Large intestine (tissue), 3 donors: ENCODE results near the gene FRY. TPM values are rescaled to one million over a fixed set of nuclear protein-coding genes. Genes with fewer than 3 reads are reported as not detected.

Experiments used
- DNase-seq, 2 donors: peaks; one replicate each; pipeline versions ENCODE4 v3.0.0 to v3.0.0-alpha.2; 2013
- H3K27ac ChIP-seq: one replicate; pipeline ENCODE4 v1.5.1; 2013; ENCODE audit warnings: low read length
- H3K27me3 ChIP-seq: 2 replicates; pipeline ENCODE4 v1.6.1; 2013; ENCODE audit warnings: low read length; ENCODE audit not compliant: control insufficient read depth, insufficient read depth
- H3K36me3 ChIP-seq: 2 replicates; pipeline ENCODE4 v1.6.1; 2013; ENCODE audit warnings: low read length; ENCODE audit not compliant: control insufficient read depth, insufficient read depth
- H3K4me1 ChIP-seq: one replicate; pipeline ENCODE4 v1.6.1; 2013; ENCODE audit warnings: low read length; ENCODE audit not compliant: control insufficient read depth, insufficient read depth
- H3K4me3 ChIP-seq: one replicate; pipeline ENCODE4 v1.5.1; 2013; ENCODE audit warnings: low read length
- H3K9me3 ChIP-seq: one replicate; pipeline ENCODE4 v1.6.1; 2013; ENCODE audit warnings: mild to moderate bottlenecking, low read depth, low read length, moderate library complexity; ENCODE audit not compliant: control insufficient read depth
- whole genome bisulfite sequencing: methylation state at CpG from one replicate; pipeline ENCODE4 v1.1.5; 2013; ENCODE audit warnings: low lambda C conversion rate; ENCODE audit not compliant: insufficient coverage; 5-methylcytosine and 5-hydroxymethylcytosine counted together
- polyA plus RNA-seq: library from polyadenylated mRNA; unstranded; fragments of 120-200 nt; gene quantifications from one replicate; pipeline ENCODE4 v1.2.1, GENCODE V29; 2013

FRY gene
- polyA plus RNA-seq, 1 donor: 12.4 TPM

DNA sequence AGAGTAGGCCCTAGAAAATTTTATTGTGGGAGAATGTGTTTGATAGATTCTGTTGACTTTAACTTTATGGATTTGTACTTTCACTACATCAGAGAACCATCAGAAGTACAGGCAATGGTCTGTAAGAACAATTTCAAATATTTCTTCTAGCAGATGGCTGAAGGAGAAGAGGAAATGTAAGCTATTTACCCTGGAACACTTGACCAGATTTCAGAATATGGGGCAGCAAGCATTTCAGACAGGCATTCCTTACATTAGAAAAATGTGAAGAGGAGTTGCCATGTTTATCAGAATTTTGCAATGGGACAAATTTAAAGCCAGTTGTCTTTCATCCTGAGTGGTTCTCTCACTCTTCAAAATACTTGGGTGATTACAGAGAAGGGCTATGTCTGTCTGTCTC is 7.5 kb downstream of the FRY start:
- Histone ChIP-seq H3K27ac (no peak overlapping the region), H3K4me3 (no peak overlapping the region), H3K9me3 (no peaks in the 10 kb centered on the region), H3K36me3 (no peaks in the 10 kb centered on the region), H3K4me1 (peaks cover 7% of the 10 kb centered on the region), H3K27me3 (no peaks in the 10 kb centered on the region)
- no peak for DNase-seq

GRCh38 chr13:32039528-32039927 is 8.0 kb downstream of the FRY start:
- Histone ChIP-seq H3K4me3 (no peak overlapping the region), H3K4me1 (peaks cover 7% of the 10 kb centered on the region), H3K9me3 (no peaks in the 10 kb centered on the region), H3K27ac (no peak overlapping the region), H3K27me3 (no peaks in the 10 kb centered on the region), H3K36me3 (no peaks in the 10 kb centered on the region)
- DNase-seq: no peak
- no CpG with 5 or more reads among the region's 1 CpG for WGBS

DNA sequence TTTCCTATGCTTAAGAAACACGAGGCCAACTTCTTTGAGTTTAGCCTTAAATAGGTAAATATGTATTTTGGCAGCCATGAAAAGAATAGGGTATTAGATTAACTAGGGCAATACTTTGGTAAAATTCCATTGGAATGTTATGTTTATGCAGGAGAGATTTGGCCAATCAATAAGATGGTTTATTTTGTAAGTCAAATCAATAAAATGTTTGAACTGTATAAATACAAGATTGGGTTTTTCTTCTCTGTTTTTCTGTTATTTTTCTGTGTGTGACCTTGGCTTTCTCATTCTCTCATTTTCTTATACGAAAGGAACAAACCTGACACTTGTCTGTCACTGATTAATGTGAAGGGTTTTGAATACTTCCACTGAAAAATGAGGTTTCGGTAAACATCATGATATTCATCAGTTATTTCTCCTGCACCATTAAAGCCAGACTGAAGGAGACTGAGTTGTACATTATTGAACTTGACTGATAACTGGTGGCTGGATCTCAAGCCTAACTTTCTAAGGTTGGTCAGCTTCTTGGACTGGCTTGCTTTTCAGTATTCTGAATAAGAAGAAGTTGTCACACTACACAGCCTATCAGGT is 8.6 kb downstream of the FRY start:
- H3K4me1 ChIP-seq: peaks cover 7% of the 10 kb centered on the region
- no peak overlapping the region for H3K27ac ChIP-seq

DNA sequence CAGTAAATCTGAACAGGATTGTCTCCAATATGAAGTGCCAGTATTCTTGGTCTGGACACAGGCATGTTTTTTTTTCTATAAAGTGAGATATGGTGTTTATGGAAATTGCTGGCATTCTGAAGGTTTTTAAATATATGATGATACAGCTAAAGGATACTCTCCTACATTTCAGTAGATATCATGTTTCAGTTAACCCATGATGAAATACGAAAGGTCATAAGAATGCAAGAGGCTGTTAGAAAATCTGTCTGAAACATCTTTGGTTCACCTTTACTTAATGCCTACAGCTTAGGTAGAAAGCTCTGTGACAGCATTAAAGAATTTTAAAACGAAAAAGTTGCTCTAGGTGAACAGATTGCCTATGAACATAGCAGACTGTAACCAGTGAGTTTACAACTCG is 9.1 kb downstream of the FRY start:
- H3K27ac ChIP-seq: no peak overlapping the region
- no peak for DNase-seq
- 70% methylated on average over 2 of the region's 3 CpGs for WGBS
- peaks cover 6% of the 10 kb centered on the region for H3K4me1 ChIP-seq
- H3K36me3 ChIP-seq: no peaks in the 10 kb centered on the region
- H3K4me3 ChIP-seq: no peak overlapping the region
- no peaks in the 10 kb centered on the region for H3K27me3 ChIP-seq
- no peaks in the 10 kb centered on the region for H3K9me3 ChIP-seq

More for the DNA sequence above, 8.6 kb downstream of the FRY start:
- no peak for DNase-seq
- no peaks in the 10 kb centered on the region for H3K27me3 ChIP-seq
- no peaks in the 10 kb centered on the region for H3K36me3 ChIP-seq
- H3K9me3 ChIP-seq: no peaks in the 10 kb centered on the region
- no peak overlapping the region for H3K4me3 ChIP-seq
- WGBS: 83% methylated on average over 1 of the region's 3 CpGs

- no CpG with 5 or more reads among the region's 5 CpGs for WGBS
Observed at GRCh38 chr13:32041429-32041828, 9.9 kb downstream of the FRY start.

GRCh38 chr13:32042551-32042950 is 11.0 kb downstream of the FRY start:
- no peak overlapping the region for H3K27ac ChIP-seq
- H3K36me3 ChIP-seq: no peaks in the 10 kb centered on the region
- no peaks in the 10 kb centered on the region for H3K27me3 ChIP-seq
- H3K4me3 ChIP-seq: no peak overlapping the region
- no peaks in the 10 kb centered on the region for H3K9me3 ChIP-seq
- H3K4me1 ChIP-seq: peaks cover 9% of the 10 kb centered on the region
- DNase-seq: no peak

More at GRCh38 chr13:32041429-32041828, 9.9 kb downstream of the FRY start:
- no peak overlapping the region for H3K4me3 ChIP-seq
- H3K9me3 ChIP-seq: no peaks in the 10 kb centered on the region
- no peaks in the 10 kb centered on the region for H3K36me3 ChIP-seq
- no peak overlapping the region for H3K27ac ChIP-seq
- no peaks in the 10 kb centered on the region for H3K27me3 ChIP-seq
- DNase-seq: no peak
- peaks cover 13% of the 10 kb centered on the region for H3K4me1 ChIP-seq

DNA sequence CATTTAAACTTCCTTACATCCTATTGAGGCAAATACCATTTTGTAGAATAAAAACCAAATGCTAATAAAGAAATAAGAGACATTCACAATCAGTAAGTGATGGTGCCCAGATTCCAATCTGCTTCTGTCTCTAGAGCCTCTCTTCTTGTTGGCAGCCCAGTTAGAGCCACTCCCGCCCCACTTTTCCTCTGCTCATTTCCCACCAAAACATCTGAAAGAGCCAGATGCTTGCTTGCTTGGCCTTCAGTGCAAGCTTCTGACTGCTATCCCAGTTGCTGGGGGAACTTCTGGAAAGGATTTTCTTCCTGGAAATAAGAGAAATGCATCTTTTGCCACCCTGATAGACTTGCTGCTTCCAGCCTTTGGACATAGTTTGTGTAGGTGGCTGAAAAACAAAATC is 12.9 kb downstream of the FRY start:
- no peak for DNase-seq
- WGBS: no CpG with 5 or more reads among the region's 1 CpG
- H3K4me1 ChIP-seq: peaks cover 9% of the 10 kb centered on the region

DNA sequence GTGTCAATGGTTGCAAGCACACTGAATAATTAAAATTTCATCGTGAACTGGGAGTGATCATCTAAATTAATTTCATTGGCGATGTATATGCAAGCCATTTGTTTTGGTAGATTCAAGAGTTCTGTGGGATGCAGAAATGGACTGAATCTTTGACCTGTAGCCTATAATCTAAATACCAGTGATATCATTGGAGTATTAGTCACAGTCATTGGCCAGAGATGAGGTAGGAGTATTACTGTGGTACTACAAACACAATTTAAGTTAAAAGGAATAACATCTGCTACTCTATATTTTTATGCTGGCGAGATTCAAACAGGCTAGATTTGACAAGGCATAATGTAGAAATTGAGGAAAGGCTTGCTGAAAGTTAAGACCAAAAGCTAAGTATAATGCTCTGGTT is 14.0 kb downstream of the FRY start:
- no peak overlapping the region for H3K4me3 ChIP-seq
- H3K9me3 ChIP-seq: no peaks in the 10 kb centered on the region
- no peaks in the 10 kb centered on the region for H3K27me3 ChIP-seq
- H3K36me3 ChIP-seq: no peaks in the 10 kb centered on the region
- WGBS: 78% methylated on average over 1 of the region's 3 CpGs
- DNase-seq: no peak
- peaks cover 9% of the 10 kb centered on the region for H3K4me1 ChIP-seq
- H3K27ac ChIP-seq: no peak overlapping the region

More for the DNA sequence above, 12.9 kb downstream of the FRY start:
- H3K9me3 ChIP-seq: no peaks in the 10 kb centered on the region
- no peak overlapping the region for H3K4me3 ChIP-seq
- no peaks in the 10 kb centered on the region for H3K27me3 ChIP-seq
- no peaks in the 10 kb centered on the region for H3K36me3 ChIP-seq
- H3K27ac ChIP-seq: no peak overlapping the region

- Histone ChIP-seq H3K27ac (peak overlapping the region; percentile 49), H3K27me3 (no peaks in the 10 kb centered on the region), H3K4me3 (no peak overlapping the region), H3K36me3 (no peaks in the 10 kb centered on the region), H3K9me3 (no peaks in the 10 kb centered on the region), H3K4me1 (peaks cover 9% of the 10 kb centered on the region)
- 11% methylated on average over 1 of the region's 4 CpGs for WGBS
- peak; percentile 74 to 85 for DNase-seq
Observed at GRCh38 chr13:32045982-32046785, 14.6 kb downstream of the FRY start.

- Histone ChIP-seq H3K27me3 (no peaks in the 10 kb centered on the region), H3K9me3 (no peaks in the 10 kb centered on the region), H3K27ac (peak overlapping the region; percentile 49), H3K36me3 (no peaks in the 10 kb centered on the region), H3K4me1 (peaks cover 9% of the 10 kb centered on the region), H3K4me3 (no peak overlapping the region)
- no peak for DNase-seq
Observed at GRCh38 chr13:32047088-32047487, 15.5 kb downstream of the FRY start.

DNA sequence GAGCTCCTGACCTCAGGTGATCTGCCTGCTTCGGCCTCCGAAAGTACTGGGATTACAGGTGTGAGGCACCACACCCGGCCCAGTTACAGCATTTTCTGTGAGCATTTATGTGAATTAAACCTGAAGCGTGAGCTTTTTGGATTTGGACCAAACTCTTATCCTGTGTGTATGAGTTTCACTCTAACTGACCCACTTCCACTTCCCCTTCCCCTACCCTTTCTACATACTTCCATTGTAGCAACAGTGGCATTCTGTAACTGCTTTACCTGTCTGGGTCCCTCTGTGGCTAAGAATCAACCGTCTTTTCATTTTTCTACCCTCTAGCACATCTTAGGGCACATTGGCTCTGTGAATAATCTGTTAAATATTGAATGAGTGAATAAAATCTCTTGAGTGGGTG is 16.2 kb downstream of the FRY start:
- no CpG with 5 or more reads among the region's 5 CpGs for WGBS
- no peak overlapping the region for H3K4me3 ChIP-seq
- H3K27me3 ChIP-seq: no peaks in the 10 kb centered on the region
- H3K27ac ChIP-seq: no peak overlapping the region
- H3K4me1 ChIP-seq: peaks cover 9% of the 10 kb centered on the region
- no peaks in the 10 kb centered on the region for H3K9me3 ChIP-seq
- DNase-seq: no peak
- H3K36me3 ChIP-seq: no peaks in the 10 kb centered on the region
